GM19023 (cell line): ENCODE data around the gene C11orf65.
"Not testable (repeated sequence)": the region's sequence is repeated elsewhere in the genome, so short reads cannot be mapped to it uniquely, and the experiment has no call there.

Experiments
- ATAC-seq: cut with Tn5 transposase; IDR thresholded peaks from one replicate; pipeline ENCODE4 v1.9.1; 2021; ENCODE audit warnings: mild to moderate bottlenecking, moderate library complexity; ENCODE audit not compliant: unreplicated experiment

C11orf65 gene

GRCh38 chr11:108373505-108373904, 93.8 kb downstream of the C11orf65 start:
- ATAC-seq, result not testable (repeated sequence)

GRCh38 chr11:108370990-108371389, 96.3 kb downstream of the C11orf65 start:
- ATAC-seq, result no peak

- ATAC-seq, result no peak
These were observed 97.0 kb downstream of the C11orf65 start for GRCh38 chr11:108370315-108370714.

GRCh38 chr11:108369064-108369463, 98.3 kb downstream of the C11orf65 start:
- no peak for ATAC-seq

- ATAC-seq, result no peak
These were observed 99.2 kb downstream of the C11orf65 start for GRCh38 chr11:108368134-108368533.

GRCh38 chr11:108364159-108364558, 103.2 kb downstream of the C11orf65 start:
- ATAC-seq, result no peak

- ATAC-seq, result no peak
These were observed 115.9 kb downstream of the C11orf65 start for GRCh38 chr11:108351468-108351867.

GRCh38 chr11:108346451-108346850, 120.9 kb downstream of the C11orf65 start:
- ATAC-seq, result no peak

- no peak for ATAC-seq
These were observed 121.6 kb downstream of the C11orf65 start for GRCh38 chr11:108345767-108346166.

- no peak for ATAC-seq
These were observed 123.6 kb downstream of the C11orf65 start for GRCh38 chr11:108343714-108344113.

- ATAC-seq, result no peak
These were observed 125.7 kb downstream of the C11orf65 start for GRCh38 chr11:108341654-108342053.

GRCh38 chr11:108340973-108341372, 126.4 kb downstream of the C11orf65 start:
- ATAC-seq, result no peak

- no peak for ATAC-seq
These were observed 128.6 kb downstream of the C11orf65 start for GRCh38 chr11:108338750-108339149.

- ATAC-seq, result no peak
These were observed 133.9 kb downstream of the C11orf65 start for GRCh38 chr11:108333403-108333899.
